ENCODE measurements around the gene MINDY4B.

DNA sequence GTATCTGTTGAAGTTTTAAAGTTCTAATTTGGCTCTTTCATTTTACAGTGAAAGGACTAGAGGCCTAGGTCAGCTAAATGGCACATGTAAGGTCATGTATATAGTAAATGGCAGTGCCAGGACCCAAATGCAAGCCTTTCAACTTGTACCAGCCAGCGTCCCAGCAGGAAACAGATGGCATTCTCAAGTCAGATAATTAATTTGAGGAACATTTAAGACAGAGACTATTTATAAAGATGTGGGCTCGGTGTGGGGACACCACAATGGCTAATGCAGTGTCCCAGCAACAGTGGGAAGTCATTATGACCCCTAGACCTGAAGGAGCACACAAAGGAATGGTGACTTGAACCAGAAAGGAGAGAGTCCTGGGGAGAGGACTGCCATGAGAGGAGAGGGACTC lies 6.1 kb downstream of the MINDY4B start:
- TF ChIP-seq, protein P1, sequence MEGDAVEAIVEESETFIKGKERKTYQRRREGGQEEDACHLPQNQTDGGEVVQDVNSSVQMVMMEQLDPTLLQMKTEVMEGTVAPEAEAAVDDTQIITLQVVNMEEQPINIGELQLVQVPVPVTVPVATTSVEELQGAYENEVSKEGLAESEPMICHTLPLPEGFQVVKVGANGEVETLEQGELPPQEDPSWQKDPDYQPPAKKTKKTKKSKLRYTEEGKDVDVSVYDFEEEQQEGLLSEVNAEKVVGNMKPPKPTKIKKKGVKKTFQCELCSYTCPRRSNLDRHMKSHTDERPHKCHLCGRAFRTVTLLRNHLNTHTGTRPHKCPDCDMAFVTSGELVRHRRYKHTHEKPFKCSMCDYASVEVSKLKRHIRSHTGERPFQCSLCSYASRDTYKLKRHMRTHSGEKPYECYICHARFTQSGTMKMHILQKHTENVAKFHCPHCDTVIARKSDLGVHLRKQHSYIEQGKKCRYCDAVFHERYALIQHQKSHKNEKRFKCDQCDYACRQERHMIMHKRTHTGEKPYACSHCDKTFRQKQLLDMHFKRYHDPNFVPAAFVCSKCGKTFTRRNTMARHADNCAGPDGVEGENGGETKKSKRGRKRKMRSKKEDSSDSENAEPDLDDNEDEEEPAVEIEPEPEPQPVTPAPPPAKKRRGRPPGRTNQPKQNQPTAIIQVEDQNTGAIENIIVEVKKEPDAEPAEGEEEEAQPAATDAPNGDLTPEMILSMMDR (IDR thresholded peaks at IDR 0.05; ENCODE audit: insufficient read depth, low read length): no peak
- no peak for TF ChIP-seq POLR2AphosphoS5 (IDR thresholded peaks at IDR 0.05; ENCODE audit: low read depth)
